HepG2 (cell line): ENCODE data around the gene EGR1. TPM values are rescaled to one million over a fixed set of nuclear protein-coding genes. Genes with fewer than 3 reads are reported as not detected.
A peak's percentile ranks its signal among the peaks of the same experiment; 100 is the strongest.

Source experiments
- EEA1 ChIP-seq: sonication (generic); formaldehyde crosslinking; IDR thresholded peaks from 2 replicates; pipeline ENCODE4 v1.5.1; 2020; ENCODE audit warnings: mild to moderate bottlenecking, missing genetic modification reagents, borderline replicate concordance
- HDAC2 ChIP-seq: sonication (generic); formaldehyde crosslinking; IDR thresholded peaks from 2 replicates; pipeline ENCODE4 v1.4.0; 2020; ENCODE audit warnings: missing genetic modification reagents
- KDM2A ChIP-seq: sonication (generic); formaldehyde crosslinking; IDR thresholded peaks from 2 replicates; pipeline ENCODE4 v1.4.0; 2020; ENCODE audit warnings: low read depth, missing genetic modification reagents, borderline replicate concordance
- KLF13 ChIP-seq: sonication (generic); formaldehyde crosslinking; IDR thresholded peaks from 2 replicates; pipeline ENCODE4 v1.4.0; 2020; ENCODE audit warnings: mild to moderate bottlenecking, missing genetic modification reagents
- LCORL ChIP-seq, 2 experiments: fragments of 450-650 bp in 1 of 2; sonication (generic) in 1 of 2; formaldehyde crosslinking in 1 of 2; IDR thresholded peaks; 2 replicates each; pipeline versions ENCODE4 v1.5.0 to v1.6.1; 2017 to 2020; ENCODE audit warnings: antibody characterized with exemption in 1 of 2, missing genetic modification reagents in 1 of 2
- MYC ChIP-seq: sonication (generic); formaldehyde crosslinking; IDR thresholded peaks from 2 replicates; pipeline ENCODE4 v1.9.0; 2021; ENCODE audit warnings: missing genetic modification reagents, borderline replicate concordance
- PHF20 ChIP-seq: sonication (generic); formaldehyde crosslinking; IDR thresholded peaks from 2 replicates; pipeline ENCODE4 v1.5.0; 2020; ENCODE audit warnings: mild to moderate bottlenecking, missing genetic modification reagents
- SALL1 ChIP-seq: sonication (generic); formaldehyde crosslinking; IDR thresholded peaks from 2 replicates; pipeline ENCODE4 v1.8.0; 2022; ENCODE audit warnings: mild to moderate bottlenecking, missing genetic modification reagents
- SAP130 ChIP-seq: IDR thresholded peaks from 2 replicates; pipeline ENCODE4 v1.6.1; 2016; ENCODE audit warnings: low read depth
- TAF1 ChIP-seq: sonication (generic); formaldehyde crosslinking; IDR thresholded peaks from 2 replicates; pipeline ENCODE4 v1.4.0; 2020; ENCODE audit warnings: missing genetic modification reagents
- TGIF2 ChIP-seq: IDR thresholded peaks from 2 replicates; pipeline ENCODE4 v1.6.1; 2016; ENCODE audit warnings: control low read depth, missing compliant biosample characterization
- ZFX ChIP-seq: sonication (generic); formaldehyde crosslinking; IDR thresholded peaks from 2 replicates; pipeline ENCODE4 v1.4.0; 2020; ENCODE audit warnings: mild to moderate bottlenecking, low read depth, missing genetic modification reagents, moderate library complexity
- ZNF205 ChIP-seq: IDR thresholded peaks from 2 replicates; pipeline ENCODE4 v1.6.1; 2018; ENCODE audit warnings: missing biosample characterization, missing genetic modification reagents
- ZNF207 ChIP-seq: fragments of 450-650 bp; IDR thresholded peaks from 2 replicates; pipeline ENCODE4 v1.6.1; 2016; ENCODE audit warnings: antibody characterized with exemption, borderline replicate concordance
- ZNF431 ChIP-seq: sonication (generic); formaldehyde crosslinking; IDR thresholded peaks from 2 replicates; pipeline ENCODE4 v1.9.0; 2022; ENCODE audit warnings: missing genetic modification reagents, low read depth, mild to moderate bottlenecking, borderline replicate concordance
- ZNF563 ChIP-seq: sonication (generic); formaldehyde crosslinking; IDR thresholded peaks from 2 replicates; pipeline ENCODE4 v1.8.0; 2022; ENCODE audit warnings: mild to moderate bottlenecking, moderate library complexity, missing genetic modification reagents
- ZNF605 ChIP-seq: sonication (generic); formaldehyde crosslinking; IDR thresholded peaks from 2 replicates; pipeline ENCODE4 v1.8.0; 2022; ENCODE audit warnings: mild to moderate bottlenecking, missing genetic modification reagents
- ZNF790 ChIP-seq: sonication (generic); formaldehyde crosslinking; IDR thresholded peaks from 2 replicates; pipeline ENCODE4 v1.8.0; 2022; ENCODE audit warnings: missing genetic modification reagents, mild to moderate bottlenecking, borderline replicate concordance
- polyA plus RNA-seq, 8 experiments: library from polyadenylated mRNA; depleted of rRNA in 3 of 8; stranded (reverse) in 7 of 8; unstranded in 1 of 8; fragments of >200 nt; fragmentation: Illumina TruSeq in 4 of 8; extraction: Trizol in 4 of 8; gene quantifications; 2 replicates each; pipeline versions ENCODE4 v1.2.1 to v1.2.3, GENCODE V29; 2011 to 2016; ENCODE audit warnings: low read depth in 4 of 8, missing spikeins in 1 of 8, mixed read lengths in 1 of 8; ENCODE audit not compliant: insufficient read depth in 1 of 8
- total RNA-seq, 5 experiments: library from RNA; depleted of rRNA; stranded (reverse); fragments of >200 nt; fragmentation: Illumina TruSeq; extraction: Trizol; gene quantifications; 2 replicates each; pipeline ENCODE4 v1.2.3, GENCODE V29; 2016; ENCODE audit warnings: low read depth in 1 of 5
- TF ChIP-seq, protein P1 (sequence below): sonication (generic); formaldehyde crosslinking; IDR thresholded peaks from 2 replicates; pipeline ENCODE4 v1.9.0; 2022; ENCODE audit warnings: missing genetic modification reagents, mild to moderate bottlenecking, borderline replicate concordance
- TF ChIP-seq, protein P2 (sequence below): sonication (generic); formaldehyde crosslinking; IDR thresholded peaks from 2 replicates; pipeline ENCODE4 v1.4.0; 2020; ENCODE audit warnings: missing genetic modification reagents, low read depth, mild to moderate bottlenecking, borderline replicate concordance
- TF ChIP-seq, protein P3 (sequence below): sonication (generic); formaldehyde crosslinking; IDR thresholded peaks from 2 replicates; pipeline ENCODE4 v1.4.0; 2020; ENCODE audit warnings: mild to moderate bottlenecking, missing genetic modification reagents
- TF ChIP-seq, protein P4 (sequence below): sonication (generic); formaldehyde crosslinking; IDR thresholded peaks from 2 replicates; pipeline ENCODE4 v1.5.1; 2020; ENCODE audit warnings: mild to moderate bottlenecking, missing genetic modification reagents, moderate library complexity

Gene EGR1
- total and polyA plus RNA-seq, 2 of the 13 experiments (the other 11 are each of a cell fraction or from before 2014, with no cell fraction given): 4.1 to 4.5 TPM

DNA sequence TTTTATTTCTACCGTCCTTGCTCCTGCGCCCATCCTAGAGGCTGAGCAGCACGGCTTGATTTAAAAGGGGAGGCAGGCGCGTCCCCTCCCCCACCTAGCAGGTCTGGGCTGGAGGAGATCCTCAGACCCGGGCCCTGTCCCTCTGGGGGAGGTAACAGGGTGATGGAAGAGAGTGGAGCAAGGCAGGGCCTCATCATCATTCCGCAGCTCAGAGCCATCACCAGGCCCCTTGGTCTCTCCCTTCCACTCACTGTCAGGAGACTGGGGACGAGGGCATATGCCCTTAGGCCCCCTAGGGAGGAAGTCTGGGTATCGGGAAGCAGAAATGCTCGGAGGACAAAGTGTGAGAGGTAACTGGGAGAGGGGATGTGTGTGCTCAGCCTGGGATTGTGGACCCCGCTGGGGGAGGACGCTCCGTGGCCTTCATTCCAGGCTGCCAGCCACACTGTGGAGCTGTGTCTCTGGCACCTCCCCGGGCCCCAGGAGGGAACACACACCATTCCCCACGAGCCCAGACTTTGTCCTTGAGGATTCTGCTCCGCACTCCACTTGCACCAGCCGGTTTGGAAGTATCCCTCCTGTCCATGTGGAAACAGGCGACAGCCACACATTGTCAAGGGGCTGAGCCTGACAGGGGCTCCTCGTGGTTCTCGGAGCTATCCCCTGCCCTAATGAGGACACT lies 25.7 kb upstream of the EGR1 start (continued):
- TF ChIP-seq TAF1 (CRISPR knock-in tag): peak; percentile 35; the same call in 1 of the 2 replicates
- 0 out of 2 replicates have a peak, but pooled peaks have one; percentile 35 for TF ChIP-seq PHF20 (CRISPR knock-in tag)
- no peak for TF ChIP-seq ZNF207
- TF ChIP-seq, protein P1, sequence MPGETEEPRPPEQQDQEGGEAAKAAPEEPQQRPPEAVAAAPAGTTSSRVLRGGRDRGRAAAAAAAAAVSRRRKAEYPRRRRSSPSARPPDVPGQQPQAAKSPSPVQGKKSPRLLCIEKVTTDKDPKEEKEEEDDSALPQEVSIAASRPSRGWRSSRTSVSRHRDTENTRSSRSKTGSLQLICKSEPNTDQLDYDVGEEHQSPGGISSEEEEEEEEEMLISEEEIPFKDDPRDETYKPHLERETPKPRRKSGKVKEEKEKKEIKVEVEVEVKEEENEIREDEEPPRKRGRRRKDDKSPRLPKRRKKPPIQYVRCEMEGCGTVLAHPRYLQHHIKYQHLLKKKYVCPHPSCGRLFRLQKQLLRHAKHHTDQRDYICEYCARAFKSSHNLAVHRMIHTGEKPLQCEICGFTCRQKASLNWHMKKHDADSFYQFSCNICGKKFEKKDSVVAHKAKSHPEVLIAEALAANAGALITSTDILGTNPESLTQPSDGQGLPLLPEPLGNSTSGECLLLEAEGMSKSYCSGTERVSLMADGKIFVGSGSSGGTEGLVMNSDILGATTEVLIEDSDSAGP (CRISPR knock-in tag): 0 out of 2 replicates have a peak, but pooled peaks have one; percentile 30
- TF ChIP-seq LCORL (IDR thresholded peaks at IDR 0.05): no peak
- TF ChIP-seq LCORL (CRISPR knock-in tag; IDR thresholded peaks at IDR 0.05): 0 out of 2 replicates have a peak, but pooled peaks have one; percentile 35
- 0 out of 2 replicates have a peak, but pooled peaks have one; percentile 37 for TF ChIP-seq ZNF431 (CRISPR knock-in tag)
- TF ChIP-seq SAP130: peak; percentile 12
- TF ChIP-seq, protein P2, sequence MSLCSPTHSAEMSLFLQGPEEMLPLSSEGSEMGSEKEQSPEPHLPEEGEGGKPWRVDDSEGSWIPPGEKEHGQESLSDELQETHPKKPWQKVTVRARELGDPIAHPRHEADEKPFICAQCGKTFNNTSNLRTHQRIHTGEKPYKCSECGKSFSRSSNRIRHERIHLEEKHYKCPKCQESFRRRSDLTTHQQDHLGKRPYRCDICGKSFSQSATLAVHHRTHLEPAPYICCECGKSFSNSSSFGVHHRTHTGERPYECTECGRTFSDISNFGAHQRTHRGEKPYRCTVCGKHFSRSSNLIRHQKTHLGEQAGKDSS (CRISPR knock-in tag): 0 out of 2 replicates have a peak, but pooled peaks have one; percentile 27
- 0 out of 2 replicates have a peak, but pooled peaks have one; percentile 1 for TF ChIP-seq MYC (CRISPR knock-in tag)
- TF ChIP-seq, protein P3, sequence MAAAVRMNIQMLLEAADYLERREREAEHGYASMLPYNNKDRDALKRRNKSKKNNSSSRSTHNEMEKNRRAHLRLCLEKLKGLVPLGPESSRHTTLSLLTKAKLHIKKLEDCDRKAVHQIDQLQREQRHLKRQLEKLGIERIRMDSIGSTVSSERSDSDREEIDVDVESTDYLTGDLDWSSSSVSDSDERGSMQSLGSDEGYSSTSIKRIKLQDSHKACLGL (CRISPR knock-in tag): no peak
- TF ChIP-seq ZNF605 (CRISPR knock-in tag): peak; percentile 53; the same call in 1 of the 2 replicates
- 0 out of 2 replicates have a peak, but pooled peaks have one; percentile 38 for TF ChIP-seq ZNF563 (CRISPR knock-in tag)
- TF ChIP-seq ZNF790 (CRISPR knock-in tag): no peak
- peak; percentile 0; the same call in 1 of the 2 replicates for TF ChIP-seq KDM2A (CRISPR knock-in tag)
- TF ChIP-seq ZNF205: 0 out of 2 replicates have a peak, but pooled peaks have one; percentile 25
- TF ChIP-seq TGIF2 (CRISPR knock-in tag): 0 out of 2 replicates have a peak, but pooled peaks have one; percentile 32
- 0 out of 2 replicates have a peak, but pooled peaks have one; percentile 10 for TF ChIP-seq SALL1
- 0 out of 2 replicates have a peak, but pooled peaks have one; percentile 32 for TF ChIP-seq EEA1
- peak; percentile 54 for TF ChIP-seq ZFX
- TF ChIP-seq HDAC2 (CRISPR knock-in tag): 0 out of 2 replicates have a peak, but pooled peaks have one; percentile 1
- TF ChIP-seq, protein P4, sequence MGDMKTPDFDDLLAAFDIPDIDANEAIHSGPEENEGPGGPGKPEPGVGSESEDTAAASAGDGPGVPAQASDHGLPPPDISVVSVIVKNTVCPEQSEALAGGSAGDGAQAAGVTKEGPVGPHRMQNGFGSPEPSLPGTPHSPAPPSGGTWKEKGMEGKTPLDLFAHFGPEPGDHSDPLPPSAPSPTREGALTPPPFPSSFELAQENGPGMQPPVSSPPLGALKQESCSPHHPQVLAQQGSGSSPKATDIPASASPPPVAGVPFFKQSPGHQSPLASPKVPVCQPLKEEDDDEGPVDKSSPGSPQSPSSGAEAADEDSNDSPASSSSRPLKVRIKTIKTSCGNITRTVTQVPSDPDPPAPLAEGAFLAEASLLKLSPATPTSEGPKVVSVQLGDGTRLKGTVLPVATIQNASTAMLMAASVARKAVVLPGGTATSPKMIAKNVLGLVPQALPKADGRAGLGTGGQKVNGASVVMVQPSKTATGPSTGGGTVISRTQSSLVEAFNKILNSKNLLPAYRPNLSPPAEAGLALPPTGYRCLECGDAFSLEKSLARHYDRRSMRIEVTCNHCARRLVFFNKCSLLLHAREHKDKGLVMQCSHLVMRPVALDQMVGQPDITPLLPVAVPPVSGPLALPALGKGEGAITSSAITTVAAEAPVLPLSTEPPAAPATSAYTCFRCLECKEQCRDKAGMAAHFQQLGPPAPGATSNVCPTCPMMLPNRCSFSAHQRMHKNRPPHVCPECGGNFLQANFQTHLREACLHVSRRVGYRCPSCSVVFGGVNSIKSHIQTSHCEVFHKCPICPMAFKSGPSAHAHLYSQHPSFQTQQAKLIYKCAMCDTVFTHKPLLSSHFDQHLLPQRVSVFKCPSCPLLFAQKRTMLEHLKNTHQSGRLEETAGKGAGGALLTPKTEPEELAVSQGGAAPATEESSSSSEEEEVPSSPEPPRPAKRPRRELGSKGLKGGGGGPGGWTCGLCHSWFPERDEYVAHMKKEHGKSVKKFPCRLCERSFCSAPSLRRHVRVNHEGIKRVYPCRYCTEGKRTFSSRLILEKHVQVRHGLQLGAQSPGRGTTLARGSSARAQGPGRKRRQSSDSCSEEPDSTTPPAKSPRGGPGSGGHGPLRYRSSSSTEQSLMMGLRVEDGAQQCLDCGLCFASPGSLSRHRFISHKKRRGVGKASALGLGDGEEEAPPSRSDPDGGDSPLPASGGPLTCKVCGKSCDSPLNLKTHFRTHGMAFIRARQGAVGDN (CRISPR knock-in tag): peak; percentile 72
- 0 out of 2 replicates have a peak, but pooled peaks have one; percentile 37 for TF ChIP-seq KLF13 (CRISPR knock-in tag)
